HG02763 (cell line): ENCODE measurements around the gene TIMELESS.
"Not testable (repeated sequence)": the region's sequence is repeated elsewhere in the genome, so short reads cannot be mapped to it uniquely, and the experiment has no call there.

Experiments used
- ATAC-seq: cut with Tn5 transposase; IDR thresholded peaks from one replicate; pipeline ENCODE4 v1.9.1; 2021; ENCODE audit warnings: mild to moderate bottlenecking, moderate library complexity; ENCODE audit not compliant: unreplicated experiment

TIMELESS gene

GRCh38 chr12:56468216-56469006, 19.2 kb upstream of the TIMELESS start, which contains the start of gene SPRYD4:
Gene SPRYD4 (plus strand): TSS chr12:56468578. CDS start chr12:56468592, 14 bp downstream.
- ATAC-seq = peak; percentile 91

GRCh38 chr12:56462565-56462964, 13.3 kb upstream of the TIMELESS start:
- no peak for ATAC-seq

GRCh38 chr12:56461235-56462159, 12.3 kb upstream of the TIMELESS start:
- no peak for ATAC-seq

GRCh38 chr12:56457817-56458216, 8.6 kb upstream of the TIMELESS start:
- no peak for ATAC-seq

GRCh38 chr12:56454557-56454956, 5.3 kb upstream of the TIMELESS start, which contains the start of gene MIP:
Gene MIP (minus strand): TSS chr12:56454657. CDS start chr12:56454613, 44 bp downstream.
- ATAC-seq = no peak

- ATAC-seq = no peak
Measured at GRCh38 chr12:56451147-56451546, 1.9 kb upstream of the TIMELESS start.

GRCh38 chr12:56450241-56450640, 1.0 kb upstream of the TIMELESS start:
- ATAC-seq = no peak

- no peak for ATAC-seq
Measured at GRCh38 chr12:56449622-56449984, 377 bp upstream of the TIMELESS start.

- not testable (repeated sequence) for ATAC-seq
Measured at GRCh38 chr12:56443208-56443607, 6.0 kb downstream of the TIMELESS start.

- ATAC-seq = no peak
Measured at GRCh38 chr12:56437430-56438176, 11.6 kb downstream of the TIMELESS start.

GRCh38 chr12:56434828-56435227, 14.4 kb downstream of the TIMELESS start:
- no peak for ATAC-seq

GRCh38 chr12:56431850-56432249, 17.4 kb downstream of the TIMELESS start:
- no peak for ATAC-seq

- no peak for ATAC-seq
Measured at GRCh38 chr12:56431288-56431687, 17.9 kb downstream of the TIMELESS start.

- ATAC-seq = no peak
Measured at GRCh38 chr12:56425940-56426438, 23.2 kb downstream of the TIMELESS start.

GRCh38 chr12:56425193-56425592, 24.0 kb downstream of the TIMELESS start:
- no peak for ATAC-seq

GRCh38 chr12:56420411-56420810, 28.8 kb downstream of the TIMELESS start:
- ATAC-seq = no peak

- no peak for ATAC-seq
Measured at GRCh38 chr12:56417739-56418138, 31.5 kb downstream of the TIMELESS start.

GRCh38 chr12:56414401-56414800, 34.8 kb downstream of the TIMELESS start:
- ATAC-seq = no peak

- ATAC-seq = no peak
Measured at GRCh38 chr12:56413392-56413791, 35.8 kb downstream of the TIMELESS start.

- no peak for ATAC-seq
Measured at GRCh38 chr12:56411781-56412639, 37.2 kb downstream of the TIMELESS start.
